Measurements from ENCODE around the gene DTYMK.
A peak's percentile ranks its signal among the peaks of the same experiment; 100 is the strongest.

Gene DTYMK

GRCh38 chr2:241686650-241687425, at the start of gene DTYMK:
TSS of gene DTYMK (minus strand) at chr2:241686815. CDS start at chr2:241686783, 32 bp downstream.
- DNase-seq, result peak; percentile 95

DNA sequence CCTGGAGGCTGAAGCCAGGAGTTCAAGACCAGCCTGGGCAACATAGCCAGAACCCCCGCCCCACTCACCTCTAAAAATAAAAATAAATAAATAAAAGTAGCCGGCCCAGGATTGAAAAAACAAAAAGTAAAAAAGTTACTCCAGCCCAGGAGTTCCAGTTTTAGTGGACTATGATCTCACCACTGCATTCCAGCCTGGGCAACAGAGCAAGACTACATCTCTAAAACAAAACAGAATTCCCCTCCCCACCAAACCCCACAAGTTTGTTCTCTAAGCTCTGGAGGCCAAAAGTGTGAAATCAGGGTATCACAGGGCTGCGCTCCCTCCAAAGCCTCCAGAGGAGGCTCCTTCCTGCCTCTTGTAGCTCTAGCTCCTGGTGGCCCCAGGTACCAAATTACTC, 49.5 kb upstream of the DTYMK start:
- no peak for DNase-seq

DNA sequence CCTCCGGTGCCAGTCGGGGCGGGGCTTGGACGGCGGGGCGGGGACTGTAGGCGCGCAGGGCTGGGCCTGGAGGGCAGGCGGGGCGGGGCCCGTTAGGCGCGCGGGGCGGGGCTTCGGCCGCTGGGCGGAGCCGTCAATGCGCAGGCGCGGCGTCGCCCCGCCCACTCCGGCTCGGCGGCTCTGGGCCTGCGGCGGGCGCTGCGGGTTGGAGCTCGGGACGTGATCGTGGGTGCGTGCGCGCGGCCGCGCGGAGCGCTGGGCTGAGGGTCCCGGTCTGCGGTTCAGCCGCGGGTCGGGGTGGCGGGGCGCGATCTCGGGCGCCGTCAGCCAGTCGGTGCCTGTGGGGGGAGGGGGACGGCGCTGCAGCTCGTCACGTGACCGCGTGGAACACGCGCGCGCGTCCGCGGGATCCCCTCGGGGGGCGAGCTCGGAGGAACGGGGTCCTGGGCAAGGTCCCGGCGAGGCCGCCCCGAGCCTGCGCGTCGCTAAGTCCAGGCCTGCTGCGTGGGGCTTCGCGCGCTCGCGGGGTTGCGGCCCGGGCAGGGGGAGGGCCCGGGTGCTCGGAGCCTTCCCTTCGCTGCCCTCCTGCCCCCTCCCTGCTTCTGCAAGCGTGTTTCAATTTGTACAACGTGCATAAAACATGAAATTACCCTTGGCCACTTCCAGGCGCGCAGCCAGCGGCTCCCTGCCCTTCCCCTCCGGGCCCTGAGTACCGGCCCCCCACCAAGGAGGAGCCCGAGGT, 48.0 kb upstream of the DTYMK start, which contains the start of gene D2HGDH:
Gene D2HGDH, plus strand, starts transcription at position 164 of the 742 bp plus-strand sequence. CDS start 595 bp downstream, outside the sequence.
- DNase-seq, result peak; percentile 94

GRCh38 chr2:241734208-241734466, 47.5 kb upstream of the DTYMK start:
- DNase-seq, result no peak

- no peak for DNase-seq
Observed at GRCh38 chr2:241733391-241734207, 47.0 kb upstream of the DTYMK start.

- peak; percentile 43 for DNase-seq
Observed at GRCh38 chr2:241732513-241733186, 46.0 kb upstream of the DTYMK start.

GRCh38 chr2:241730671-241731293, 44.2 kb upstream of the DTYMK start:
- peak; percentile 8 for DNase-seq

DNA sequence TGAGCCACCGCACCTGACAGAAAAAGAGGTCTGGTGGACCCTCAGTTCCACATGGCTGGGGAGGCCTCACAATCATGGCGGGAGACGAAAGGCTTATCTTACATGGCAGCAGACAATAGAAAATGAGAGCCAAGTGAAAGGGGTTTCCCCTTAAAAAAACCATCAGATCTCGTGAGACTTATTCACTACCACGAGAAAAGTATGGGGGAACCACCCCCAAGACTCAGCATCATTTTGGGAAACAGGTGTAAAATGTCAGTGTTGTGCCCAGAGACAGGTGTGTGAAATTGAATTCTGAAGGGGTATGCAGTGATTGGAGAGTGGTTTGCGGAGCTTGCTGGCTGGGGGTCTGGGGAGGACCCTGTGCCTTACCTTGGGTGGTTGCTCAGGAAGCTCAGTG, 43.3 kb upstream of the DTYMK start:
- DNase-seq, result no peak

DNA sequence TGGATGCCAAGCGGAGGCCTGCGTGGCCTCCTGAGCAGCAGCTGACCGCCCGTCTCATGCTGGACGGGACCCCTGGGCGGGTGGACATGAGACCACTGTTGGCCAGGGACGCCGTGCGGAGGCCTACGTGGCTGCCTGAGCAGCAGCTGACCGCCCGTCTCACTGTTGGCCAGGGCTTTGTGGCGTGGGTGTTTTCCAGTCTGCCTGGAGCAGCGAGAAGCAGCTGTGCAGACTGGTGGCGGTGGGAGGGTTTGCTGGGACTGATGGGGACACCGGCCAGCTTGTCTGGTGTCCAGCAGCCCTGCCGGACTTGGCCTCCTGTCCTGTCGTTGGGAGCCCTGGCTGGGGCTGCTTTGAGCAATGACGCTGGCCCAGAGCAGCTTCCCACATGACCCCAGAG, 42.0 kb upstream of the DTYMK start:
- DNase-seq, result no peak

DNA sequence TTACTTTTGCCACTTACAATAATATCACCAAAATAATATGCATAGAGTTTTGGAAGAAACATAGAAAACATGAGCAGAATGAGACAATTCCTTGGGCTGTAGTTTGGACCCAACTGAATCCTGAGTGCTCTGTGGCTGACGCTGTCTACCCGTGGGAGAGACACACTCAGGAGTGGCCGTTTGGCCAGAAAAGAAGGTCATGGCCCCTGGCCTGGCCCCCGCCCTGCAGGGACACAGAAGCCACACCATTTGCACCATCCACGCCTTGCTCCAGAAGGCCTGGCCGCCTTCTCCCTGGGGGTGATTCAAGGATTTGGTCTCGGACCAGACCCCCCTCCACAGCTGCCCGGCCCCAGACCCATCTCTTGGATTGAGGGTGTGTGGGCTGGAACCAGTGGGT, 41.4 kb upstream of the DTYMK start:
- no peak for DNase-seq

- no peak for DNase-seq
Observed at GRCh38 chr2:241726459-241726858, 39.8 kb upstream of the DTYMK start.

GRCh38 chr2:241724975-241725870, 38.6 kb upstream of the DTYMK start:
- DNase-seq, result no peak

- no peak for DNase-seq
Observed at GRCh38 chr2:241724259-241724974, 37.8 kb upstream of the DTYMK start.

- no peak for DNase-seq
Observed at GRCh38 chr2:241722896-241723454, 36.4 kb upstream of the DTYMK start.

GRCh38 chr2:241721852-241722251, 35.2 kb upstream of the DTYMK start:
- DNase-seq, result no peak

- no peak for DNase-seq
Observed at GRCh38 chr2:241720560-241720959, 33.9 kb upstream of the DTYMK start.

GRCh38 chr2:241720099-241720498, 33.5 kb upstream of the DTYMK start:
- DNase-seq, result no peak

GRCh38 chr2:241719093-241719492, 32.5 kb upstream of the DTYMK start:
- DNase-seq, result no peak

DNA sequence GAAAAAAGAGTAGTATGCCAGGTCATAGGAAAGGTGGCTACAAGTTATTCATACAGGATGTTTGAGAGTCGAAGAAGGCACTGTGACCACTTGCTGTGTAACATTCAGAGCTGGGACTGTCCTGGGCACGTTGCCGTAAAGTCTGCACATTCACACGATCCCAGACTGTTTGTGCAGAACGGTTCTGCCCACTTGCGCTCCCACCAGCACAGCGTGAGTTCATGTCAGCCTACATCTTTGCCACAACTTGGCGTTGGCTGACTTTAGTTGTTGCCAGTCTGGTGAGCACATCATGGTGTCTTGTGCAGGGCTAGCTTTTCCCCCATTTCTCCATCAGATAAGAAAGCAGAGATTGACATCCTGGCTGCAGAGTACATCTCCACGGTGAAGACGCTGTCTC, 22.3 kb upstream of the DTYMK start:
- DNase-seq, result no peak

GRCh38 chr2:241706537-241706936, 19.9 kb upstream of the DTYMK start:
- no peak for DNase-seq
